ENCODE results near the gene RILP.

Gene RILP

GRCh38 chr17:1648173-1648962 is 1.3 kb downstream of the RILP start:
- DNase-seq (ENCODE audit: low read depth) = no peak

- DNase-seq (ENCODE audit: low read depth) = no peak
Measured at GRCh38 chr17:1647802-1648171, 1.9 kb downstream of the RILP start.

- no peak for DNase-seq (ENCODE audit: low read depth)
Measured at GRCh38 chr17:1646199-1646875, 3.3 kb downstream of the RILP start.

- DNase-seq (ENCODE audit: low read depth) = no peak
Measured at GRCh38 chr17:1645207-1646171, 4.2 kb downstream of the RILP start, which contains the start of gene SCARF1. Gene SCARF1, minus strand, starts transcription at chr17:1645732. Its CDS starts 35 bp downstream, at chr17:1645697.

- no peak for DNase-seq (ENCODE audit: low read depth)
Measured at GRCh38 chr17:1644493-1645206, 5.0 kb downstream of the RILP start.

GRCh38 chr17:1643999-1644492 is 5.6 kb downstream of the RILP start:
- no peak for DNase-seq (ENCODE audit: low read depth)

- DNase-seq (ENCODE audit: low read depth) = no peak
Measured at GRCh38 chr17:1643293-1643998, 6.2 kb downstream of the RILP start.

- no peak for DNase-seq (ENCODE audit: low read depth)
Measured at GRCh38 chr17:1641065-1641403, 8.6 kb downstream of the RILP start.

- no peak for DNase-seq (ENCODE audit: low read depth)
Measured at GRCh38 chr17:1640329-1641064, 9.2 kb downstream of the RILP start.

- DNase-seq (ENCODE audit: low read depth) = no peak
Measured at GRCh38 chr17:1639549-1640180, 10.0 kb downstream of the RILP start.

- DNase-seq (ENCODE audit: low read depth) = no peak
Measured at GRCh38 chr17:1638624-1639300, 10.9 kb downstream of the RILP start.

GRCh38 chr17:1638171-1638590 is 11.5 kb downstream of the RILP start:
- no peak for DNase-seq (ENCODE audit: low read depth)

GRCh38 chr17:1636732-1637285 is 12.9 kb downstream of the RILP start:
- DNase-seq (ENCODE audit: low read depth) = no peak

- DNase-seq (ENCODE audit: low read depth) = no peak
Measured at GRCh38 chr17:1635675-1636465, 13.8 kb downstream of the RILP start.

GRCh38 chr17:1634841-1635650 is 14.6 kb downstream of the RILP start:
- DNase-seq (ENCODE audit: low read depth) = no peak

- DNase-seq (ENCODE audit: low read depth) = no peak
Measured at GRCh38 chr17:1630662-1631061, 19.0 kb downstream of the RILP start.

All from fibroblast of gingiva (primary cell).